ENCODE measurements around the gene CWC27.

- no peak for TF ChIP-seq CTCF (IDR thresholded peaks at IDR 0.05)
- TF ChIP-seq ELK1 (IDR thresholded peaks at IDR 0.05; ENCODE audit: low read depth, low read length) = no peak
- no peak for TF ChIP-seq ESRRA (IDR thresholded peaks at IDR 0.05; ENCODE audit: borderline replicate concordance, low read length)
- no peak for TF ChIP-seq CEBPB (IDR thresholded peaks at IDR 0.05)
- TF ChIP-seq ZSCAN20 (CRISPR knock-in tag; IDR thresholded peaks at IDR 0.05) = no peak
- TF ChIP-seq, protein P1, sequence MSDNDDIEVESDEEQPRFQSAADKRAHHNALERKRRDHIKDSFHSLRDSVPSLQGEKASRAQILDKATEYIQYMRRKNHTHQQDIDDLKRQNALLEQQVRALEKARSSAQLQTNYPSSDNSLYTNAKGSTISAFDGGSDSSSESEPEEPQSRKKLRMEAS (IDR thresholded peaks at IDR 0.05) = no peak
Measured at GRCh38 chr5:64836190-64836755, 67.5 kb downstream of the CWC27 start.
